H7 (cell line): ENCODE data around the gene AAK1. TPM values are rescaled to one million over a fixed set of nuclear protein-coding genes. Genes with fewer than 3 reads are reported as not detected.
"Not testable (repeated sequence)": the region's sequence is repeated elsewhere in the genome, so short reads cannot be mapped to it uniquely, and the experiment has no call there.

ENCODE experiments used
- DNase-seq: peaks from one replicate; pipeline ENCODE4 v3.0.0; 2012
- H3K27me3 ChIP-seq: 2 replicates; pipeline ENCODE4 v1.6.0; 2011; ENCODE audit warnings: mild to moderate bottlenecking, low read length; ENCODE audit not compliant: control insufficient read depth, insufficient read depth
- H3K36me3 ChIP-seq: replicated peaks from 2 replicates; pipeline ENCODE4 v1.5.1; 2011; ENCODE audit warnings: low read length; ENCODE audit not compliant: control insufficient read depth, insufficient read depth
- H3K4me3 ChIP-seq: 2 replicates; pipeline ENCODE4 v1.5.1; 2011; ENCODE audit warnings: low read depth, mild to moderate bottlenecking, control low read depth, low read length, moderate library complexity; ENCODE audit not compliant: insufficient read depth
- total RNA-seq: library from RNA; depleted of rRNA; stranded (reverse); fragments of >200 nt; shearing (Covaris generic); gene quantifications from 2 replicates; pipeline ENCODE4 v1.2.3, GENCODE V29; 2014

AAK1 gene
- total RNA-seq, 1 experiment from 2014 or later: 26.5 TPM

DNA sequence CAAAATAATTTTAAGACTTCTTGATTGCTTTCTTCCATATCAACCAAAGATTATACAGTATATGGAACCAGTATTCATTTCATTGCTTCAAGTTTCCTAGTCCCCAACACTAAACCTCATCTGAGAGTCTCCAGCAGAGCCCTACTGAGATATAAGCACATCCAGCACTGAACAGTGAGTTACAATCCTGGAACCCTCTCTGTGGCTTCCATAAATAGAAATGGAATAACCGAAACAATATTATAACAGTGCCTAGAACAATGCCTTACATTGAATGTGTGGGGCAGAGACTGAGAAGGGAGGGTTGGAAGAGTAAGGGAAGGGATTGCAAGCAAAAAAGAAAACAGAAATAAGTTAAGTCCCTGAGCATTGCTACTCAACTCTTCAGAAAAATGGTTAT lies 18.9 kb downstream of the AAK1 start:
- Histone ChIP-seq H3K27me3 (no peaks in the 10 kb centered on the region), H3K36me3 (no peaks in the 10 kb centered on the region), H3K4me3 (no peak overlapping the region)
- DNase-seq: no peak

DNA sequence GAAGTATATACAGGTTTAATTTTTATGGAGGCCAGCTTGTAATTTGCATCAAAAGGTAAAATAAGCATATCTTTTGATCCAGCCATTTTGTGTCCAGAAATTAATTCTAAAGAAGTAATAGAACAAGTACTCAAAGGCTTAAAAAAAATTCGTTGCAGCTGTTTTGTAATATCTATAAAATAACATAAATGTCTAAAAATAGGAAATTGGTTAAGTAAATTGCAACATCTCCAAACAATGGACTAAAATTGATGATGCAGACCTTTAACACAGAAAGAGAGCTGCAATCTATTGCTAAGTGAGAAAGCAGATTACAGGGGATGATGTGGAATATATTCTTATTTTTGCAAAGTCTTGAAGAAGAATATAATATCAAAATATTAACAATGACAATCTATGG lies 19.4 kb downstream of the AAK1 start:
- Histone ChIP-seq H3K36me3 (no peaks in the 10 kb centered on the region), H3K4me3 (no peak overlapping the region), H3K27me3 (no peaks in the 10 kb centered on the region)
- DNase-seq: no peak

DNA sequence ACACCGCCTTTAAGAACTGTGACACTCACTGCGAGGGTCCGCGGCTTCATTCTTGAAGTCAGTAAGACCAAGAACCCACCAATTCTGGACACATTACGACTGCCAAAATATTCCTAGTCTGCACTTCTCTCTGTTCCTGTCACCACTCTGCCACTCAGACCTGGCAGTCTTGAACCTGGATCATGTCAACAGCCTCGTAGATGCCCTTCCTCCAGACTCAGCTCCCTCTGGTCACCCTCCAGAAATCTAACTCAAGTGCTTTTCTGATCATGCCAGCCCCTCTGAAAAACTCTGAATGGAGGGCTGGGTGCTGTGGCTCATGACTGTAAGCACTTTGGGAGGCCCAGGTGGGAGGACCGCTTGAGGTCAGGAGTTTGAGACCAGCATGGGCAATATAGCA lies 20.3 kb downstream of the AAK1 start:
- Histone ChIP-seq H3K36me3 (no peaks in the 10 kb centered on the region), H3K4me3 (no peak overlapping the region), H3K27me3 (no peaks in the 10 kb centered on the region)
- DNase-seq: no peak

DNA sequence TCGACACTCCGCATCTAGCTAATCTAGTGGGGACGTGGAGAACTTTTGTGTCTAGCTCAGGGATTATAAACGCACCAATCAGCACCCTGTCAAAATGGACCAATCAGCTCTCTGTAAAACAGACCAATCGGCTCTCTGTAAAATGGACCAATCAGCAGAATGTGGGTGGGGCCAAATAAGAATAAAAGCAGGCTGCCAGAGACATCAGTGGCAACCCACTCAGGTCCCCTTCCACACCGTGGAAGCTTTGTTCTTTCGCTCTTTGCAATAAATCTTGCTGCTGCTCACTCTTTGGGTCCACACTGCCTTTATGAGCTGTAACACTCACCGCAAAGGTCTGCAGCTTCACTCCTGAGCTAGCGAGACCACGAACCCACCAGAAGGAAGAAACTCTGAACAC lies 20.7 kb downstream of the AAK1 start:
- H3K36me3 ChIP-seq, H3K4me3 ChIP-seq, DNase-seq, H3K27me3 ChIP-seq: not testable (repeated sequence)

DNA sequence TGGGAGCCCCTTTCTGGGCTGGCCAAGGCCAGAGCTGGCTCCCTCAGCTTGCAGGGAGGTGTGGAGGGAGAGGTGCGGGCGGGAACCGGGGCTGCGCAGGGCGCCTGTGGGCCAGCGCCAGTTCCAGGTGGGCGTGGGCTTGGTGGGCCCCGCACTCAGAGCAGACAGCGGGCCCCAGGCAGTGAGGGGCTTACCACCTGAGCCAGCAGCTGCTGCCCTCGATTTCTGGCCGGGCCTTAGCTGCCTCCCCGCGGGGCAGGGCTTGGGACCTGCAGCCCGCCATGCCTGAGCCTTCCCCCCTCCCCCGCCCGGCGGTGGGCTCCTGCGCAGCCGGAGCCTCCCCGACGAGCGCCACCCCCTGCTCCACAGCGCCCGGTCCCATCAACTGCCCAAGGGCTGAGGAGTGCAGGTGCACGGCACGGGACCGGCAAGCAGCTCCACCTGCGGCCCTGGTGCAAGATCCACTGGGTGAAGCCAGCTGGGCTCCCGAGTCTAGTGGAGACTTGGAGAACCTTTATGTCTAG lies 21.5 kb downstream of the AAK1 start:
- H3K36me3 ChIP-seq, DNase-seq: not testable (repeated sequence)

DNA sequence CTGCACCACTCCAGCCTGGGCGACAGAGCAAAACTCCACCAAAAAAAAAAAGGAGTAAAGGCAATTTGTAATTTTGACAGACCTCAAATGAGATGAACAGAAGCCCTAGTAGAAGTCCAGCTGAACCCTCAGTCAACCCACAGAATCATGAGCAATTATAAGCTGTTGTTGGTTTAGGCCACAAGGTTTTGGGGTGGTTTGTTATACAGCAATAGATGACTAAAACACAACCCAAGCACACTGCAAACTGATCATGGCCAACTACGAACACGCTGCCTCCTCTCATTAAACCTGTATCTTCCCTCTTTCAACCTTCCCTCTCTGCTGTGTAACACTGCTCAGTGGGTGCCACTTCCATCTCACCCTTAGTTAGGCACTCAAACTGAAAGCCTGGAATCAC lies 22.1 kb downstream of the AAK1 start:
- Histone ChIP-seq H3K36me3 (no peaks in the 10 kb centered on the region), H3K27me3 (no peaks in the 10 kb centered on the region), H3K4me3 (no peak overlapping the region)
- DNase-seq: no peak

More for the DNA sequence above, 21.5 kb downstream of the AAK1 start:
- H3K27me3 ChIP-seq, H3K4me3 ChIP-seq: not testable (repeated sequence)

DNA sequence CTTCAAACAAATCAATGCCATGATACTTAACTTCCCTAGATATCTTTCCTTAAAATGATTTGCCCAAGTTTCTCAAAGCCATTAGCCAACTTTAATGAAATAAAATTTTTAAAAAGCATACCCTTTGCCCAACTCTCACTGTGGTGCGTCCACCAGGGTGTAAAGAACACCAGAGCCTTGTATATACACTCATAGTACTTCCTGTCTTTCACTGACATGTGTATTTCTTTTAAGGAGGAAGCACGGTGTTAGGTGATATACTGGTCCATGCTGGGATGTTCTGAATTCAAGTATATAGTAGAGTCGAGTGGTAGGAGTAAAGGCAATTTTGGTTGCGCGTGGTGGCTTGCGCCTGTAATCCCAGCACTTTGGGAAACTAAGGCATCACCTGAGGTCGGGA lies 22.7 kb downstream of the AAK1 start:
- no peak for DNase-seq
- Histone ChIP-seq H3K27me3 (no peaks in the 10 kb centered on the region), H3K36me3 (no peaks in the 10 kb centered on the region), H3K4me3 (no peak overlapping the region)

DNA sequence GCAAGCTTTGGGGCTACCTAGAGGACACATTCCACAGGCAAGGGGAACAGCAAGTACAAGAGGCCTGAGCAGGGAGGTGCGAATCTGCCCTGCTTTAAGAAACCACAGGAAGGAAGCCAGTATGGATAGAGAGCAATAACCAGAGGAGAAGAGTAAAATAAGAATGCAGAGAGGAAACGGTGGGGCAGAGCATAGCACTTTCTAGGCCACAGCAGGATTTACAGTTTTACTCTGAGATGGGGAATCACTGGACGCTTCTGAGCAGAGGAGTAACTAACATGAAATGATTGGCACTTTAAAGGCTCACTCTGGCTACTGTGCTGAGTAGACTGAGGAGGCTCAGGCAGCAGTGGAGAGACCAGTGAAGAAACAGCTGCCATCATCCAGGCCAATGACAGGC lies 23.8 kb downstream of the AAK1 start:
- DNase-seq: no peak
- H3K27me3 ChIP-seq: no peaks in the 10 kb centered on the region
- no peaks in the 10 kb centered on the region for H3K36me3 ChIP-seq
- H3K4me3 ChIP-seq: no peak overlapping the region

DNA sequence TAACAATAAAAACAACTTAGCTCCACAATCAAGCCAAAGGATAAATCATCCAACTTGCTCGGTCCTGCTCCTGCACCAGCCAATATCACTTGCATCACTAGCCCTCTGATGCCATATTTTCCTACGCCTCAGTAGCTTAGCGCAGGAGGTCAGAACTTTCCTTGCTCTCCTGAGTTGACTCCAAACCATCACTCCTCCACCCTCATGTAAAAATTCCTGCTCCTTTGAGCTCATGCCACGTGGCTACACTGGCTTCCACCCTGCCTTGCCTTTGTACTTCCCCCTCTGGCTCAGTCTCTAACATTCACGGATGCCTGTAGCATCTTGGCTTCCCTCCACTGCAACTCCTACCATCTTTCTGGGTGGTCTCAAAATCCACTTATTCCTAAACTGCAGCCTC lies 25.2 kb downstream of the AAK1 start:
- Histone ChIP-seq H3K27me3 (no peaks in the 10 kb centered on the region), H3K36me3 (no peaks in the 10 kb centered on the region), H3K4me3 (no peak overlapping the region)
- DNase-seq: no peak

DNA sequence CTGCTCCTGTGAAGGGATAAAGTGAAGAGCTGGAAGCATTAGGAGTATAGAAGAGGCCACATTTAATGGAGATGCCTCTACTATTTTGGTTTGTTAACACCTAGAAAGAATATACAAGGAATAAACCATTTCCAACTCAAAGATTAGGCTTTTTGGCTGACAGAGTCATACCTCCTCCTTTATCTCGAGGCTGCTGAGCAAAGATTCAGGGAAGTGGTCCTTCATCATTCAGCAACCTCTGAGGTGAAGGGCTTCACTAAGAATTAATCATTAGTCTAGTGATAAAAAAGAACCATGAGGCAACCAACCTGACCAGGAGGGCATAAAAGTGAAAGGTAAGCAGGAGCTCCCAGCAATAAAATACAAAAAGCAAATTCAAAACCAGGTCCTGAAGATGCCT lies 25.8 kb downstream of the AAK1 start:
- H3K4me3 ChIP-seq: no peak overlapping the region
- H3K27me3 ChIP-seq: no peaks in the 10 kb centered on the region
- no peak for DNase-seq
- H3K36me3 ChIP-seq: no peaks in the 10 kb centered on the region

DNA sequence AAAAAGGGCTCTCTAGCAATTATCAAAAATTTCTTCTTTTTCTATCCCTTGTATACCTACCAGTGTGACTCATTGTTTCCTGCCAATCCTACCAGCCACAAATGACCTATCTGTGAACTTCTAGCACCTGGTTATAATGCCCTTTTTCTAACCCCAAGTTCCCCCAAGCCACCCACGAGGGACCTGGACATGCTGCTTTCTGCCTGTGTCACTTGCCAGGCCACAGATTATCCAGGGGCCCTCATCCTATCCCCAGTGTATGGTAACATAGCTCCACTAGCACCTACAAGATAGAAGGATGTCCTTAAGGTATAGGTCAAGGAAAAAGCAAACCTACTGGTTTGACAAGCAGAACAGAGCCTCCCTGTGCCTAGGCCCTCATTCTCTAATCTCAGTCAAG lies 26.8 kb downstream of the AAK1 start:
- Histone ChIP-seq H3K36me3 (no peaks in the 10 kb centered on the region), H3K27me3 (no peaks in the 10 kb centered on the region), H3K4me3 (no peak overlapping the region)
- no peak for DNase-seq

DNA sequence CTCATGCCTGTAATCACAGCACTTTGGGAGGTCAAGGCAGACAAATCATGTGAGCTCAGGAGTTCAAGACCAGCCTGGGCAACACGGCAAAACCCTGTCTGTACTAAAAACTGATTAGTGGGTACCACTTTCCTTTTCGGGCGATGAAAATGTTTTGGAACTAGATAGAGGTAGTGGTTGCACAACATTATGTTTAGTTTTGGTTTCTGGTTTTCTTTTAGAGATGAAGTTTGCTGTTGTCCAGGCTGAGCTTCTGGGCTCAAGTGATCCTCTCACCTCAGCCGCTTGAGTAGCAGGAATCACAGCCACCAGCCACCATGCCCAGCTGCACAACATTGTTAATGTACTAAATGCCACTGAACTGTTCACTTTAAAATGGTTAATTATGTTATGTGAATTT lies 27.6 kb downstream of the AAK1 start:
- DNase-seq: no peak
- no peaks in the 10 kb centered on the region for H3K27me3 ChIP-seq
- H3K4me3 ChIP-seq: no peak overlapping the region
- H3K36me3 ChIP-seq: no peaks in the 10 kb centered on the region

DNA sequence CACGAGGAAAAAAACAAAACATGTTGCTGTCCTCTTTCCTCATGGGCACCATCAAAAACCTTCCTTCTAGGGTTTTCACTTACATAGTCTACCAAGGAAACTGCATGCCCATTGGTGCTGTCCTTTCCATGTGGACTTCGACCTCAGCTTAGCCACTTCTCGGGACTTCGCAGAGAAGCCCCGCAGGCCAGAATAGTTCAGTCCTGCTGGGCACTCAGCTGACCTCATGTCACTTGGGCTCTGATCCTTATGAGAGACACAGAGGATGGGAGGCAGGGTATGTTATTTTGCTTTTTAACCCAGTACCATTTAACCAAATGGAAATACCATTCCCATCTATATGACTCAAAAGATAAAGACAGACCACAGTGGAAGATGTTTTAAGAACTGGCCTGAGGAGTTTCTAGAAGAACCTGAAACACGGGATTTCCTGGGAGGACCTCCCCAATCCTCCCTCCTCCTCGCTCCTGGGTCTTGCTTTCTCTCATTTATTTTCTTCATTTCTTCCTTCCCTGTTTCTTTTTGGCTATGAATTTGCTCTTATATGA lies 28.4 kb downstream of the AAK1 start:
- DNase-seq: no peak

DNA sequence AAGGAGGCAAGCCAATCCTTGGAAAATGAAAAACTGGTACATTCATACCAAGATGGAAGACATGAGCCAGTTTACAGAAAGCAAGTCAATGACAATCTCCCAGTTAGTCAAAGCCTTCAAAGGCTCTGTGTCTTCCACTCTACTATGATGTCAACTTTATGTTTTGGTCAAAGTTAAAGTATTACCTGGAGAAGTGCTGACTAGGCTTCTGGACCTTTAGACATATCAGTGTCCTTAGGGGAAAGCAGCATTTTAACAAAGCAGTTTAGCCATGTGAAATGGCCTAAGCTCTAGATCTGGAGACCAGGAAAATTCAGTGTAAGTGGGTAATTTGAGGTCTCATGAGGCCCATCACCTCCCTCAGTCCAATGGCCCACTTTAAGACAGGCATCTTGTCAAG lies 30.8 kb downstream of the AAK1 start:
- Histone ChIP-seq H3K4me3 (no peak overlapping the region), H3K36me3 (no peaks in the 10 kb centered on the region), H3K27me3 (no peaks in the 10 kb centered on the region)
- DNase-seq: no peak

More for the DNA sequence above, 28.4 kb downstream of the AAK1 start:
- no peaks in the 10 kb centered on the region for H3K36me3 ChIP-seq
- H3K4me3 ChIP-seq: no peak overlapping the region
- no peaks in the 10 kb centered on the region for H3K27me3 ChIP-seq

DNA sequence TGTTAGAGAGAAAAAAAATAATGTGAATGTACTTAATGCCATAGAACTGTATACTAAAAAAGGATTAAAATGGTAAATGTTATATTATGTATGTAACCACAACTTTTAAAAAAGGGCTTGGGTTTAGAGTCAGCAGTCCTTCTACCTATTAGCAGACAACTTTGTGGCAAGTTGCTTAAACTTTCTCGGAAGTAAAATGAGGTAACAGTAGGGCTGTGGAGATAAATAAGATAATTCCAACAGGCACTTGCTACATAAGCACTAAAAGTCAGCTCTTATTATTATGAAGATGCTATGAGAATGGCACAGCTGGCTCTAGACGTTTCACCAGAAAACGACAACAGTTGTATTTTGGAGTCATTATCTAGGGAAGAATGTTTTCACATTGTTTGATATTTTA lies 31.3 kb downstream of the AAK1 start:
- DNase-seq: no peak
- Histone ChIP-seq H3K4me3 (no peak overlapping the region), H3K27me3 (no peaks in the 10 kb centered on the region), H3K36me3 (no peaks in the 10 kb centered on the region)

DNA sequence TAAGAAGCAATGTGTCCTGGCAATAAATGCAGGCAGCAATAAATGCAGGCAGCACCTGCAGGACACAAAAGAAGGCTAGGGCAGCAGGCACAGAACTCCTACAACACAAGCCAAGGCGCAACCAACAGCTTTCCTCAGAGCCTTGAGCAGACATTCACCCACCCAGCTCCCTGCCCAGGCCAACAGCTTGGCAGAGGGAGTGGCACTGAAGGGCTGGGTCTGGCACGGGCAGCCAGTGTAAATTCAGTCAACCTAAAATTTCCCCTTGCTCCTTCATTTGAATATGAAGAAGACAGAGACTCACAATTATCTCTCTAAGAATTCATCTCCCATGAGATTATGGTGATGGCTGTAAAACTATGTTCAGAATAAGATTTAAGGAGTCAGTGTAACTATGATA lies 35.4 kb downstream of the AAK1 start:
- Histone ChIP-seq H3K36me3 (no peaks in the 10 kb centered on the region; the same call in 1 of the 2 replicates), H3K4me3 (no peak overlapping the region), H3K27me3 (no peaks in the 10 kb centered on the region)
- no peak for DNase-seq
